GM12878 (cell line): Measurements from ENCODE around the gene SEMA5B. TPM values are rescaled to one million over a fixed set of nuclear protein-coding genes. Genes with fewer than 3 reads are reported as not detected.

Source experiments
- ATAC-seq: fragments of 200-7000 bp; cut with Tn5 transposase; 3 replicates; pipeline ENCODE4 v1.9.1; 2020; ENCODE audit warnings: mild to moderate bottlenecking, moderate library complexity
- BruUV-seq: library from RNA; stranded (reverse); fragments of 400-500 nt; replicated peaks from 2 replicates; lab custom pipeline; 2021; lab: Mats Ljungman, UMichigan
- CTCF ChIA-PET: fragments of 300-600 bp; sonication (Branson Sonifier 250); formaldehyde crosslinking; extraction: SDS; loops from one replicate; lab custom pipeline; 2021; ENCODE audit warnings: inconsistent platforms; lab: Yijun Ruan, JAX
- POLR2A ChIA-PET: fragments of 350-600 bp; formaldehyde crosslinking; extraction: SDS; loops from one replicate; lab custom pipeline; 2021; ENCODE audit warnings: inconsistent platforms; lab: Charles Lee
- RAD21 ChIA-PET: fragments of 300-600 bp; sonication (Branson Sonifier 250); formaldehyde crosslinking; loops from one replicate; lab custom pipeline; 2023; ENCODE audit warnings: antibody characterized with exemption; ENCODE audit not compliant: unreplicated experiment; lab: Charles Lee
- SMC1A ChIA-PET: fragments of 300-600 bp; sonication (Branson Sonifier 250); formaldehyde crosslinking; loops from one replicate; lab custom pipeline; 2023; ENCODE audit not compliant: unreplicated experiment, uncharacterized antibody; lab: Charles Lee
- DNase-seq: peaks from one replicate; pipeline ENCODE4 v3.0.0-alpha.2; 2011; ENCODE audit warnings: low read depth, low spot score
- FAIRE-seq: peaks from 3 replicates; lab custom pipeline; 2011; peaks lifted over from hg19 to GRCh38; lab: Jason Lieb, UNC
- H2AFZ ChIP-seq: 2 replicates; pipeline ENCODE4 v1.6.0; 2011; ENCODE audit warnings: low read depth, low read length, control low read depth; ENCODE audit not compliant: control insufficient read depth
- H3K27ac ChIP-seq: 2 replicates; pipeline ENCODE4 v1.5.1; 2011; ENCODE audit warnings: control low read depth; ENCODE audit not compliant: control insufficient read depth, insufficient read depth
- H3K27me3 ChIP-seq, 2 experiments: replicated peaks in 1 of 2; 2 replicates each; pipeline versions ENCODE4 v1.6.0 to v1.6.1; 2011; ENCODE audit warnings: low read length in 1 of 2; ENCODE audit not compliant: control insufficient read depth in 2 of 2, insufficient read depth in 2 of 2
- H3K36me3 ChIP-seq, 2 experiments: 2 replicates each; pipeline ENCODE4 v1.5.1; 2011; ENCODE audit warnings: low read length in 1 of 2; ENCODE audit not compliant: control insufficient read depth in 2 of 2, insufficient read depth in 2 of 2
- H3K4me1 ChIP-seq: 2 replicates; pipeline ENCODE4 v1.6.1; 2011; ENCODE audit warnings: mild to moderate bottlenecking, low read length, moderate library complexity, mixed read lengths; ENCODE audit not compliant: control insufficient read depth, insufficient read depth
- H3K4me2 ChIP-seq: 2 replicates; pipeline ENCODE4 v1.6.0; 2011; ENCODE audit warnings: control low read depth; ENCODE audit not compliant: control insufficient read depth, insufficient read depth
- H3K4me3 ChIP-seq: fragments of 200-600 bp; sonication (generic); 2 replicates; pipeline ENCODE4 v1.5.1; 2016
- H3K79me2 ChIP-seq: 2 replicates; pipeline ENCODE4 v1.6.0; 2011; ENCODE audit warnings: low read length; ENCODE audit not compliant: control insufficient read depth, insufficient read depth
- H3K9ac ChIP-seq: 2 replicates; pipeline ENCODE4 v1.8.0; 2011; ENCODE audit warnings: low read length, control low read depth, mixed read lengths; ENCODE audit not compliant: control insufficient read depth, insufficient read depth
- H3K9me3 ChIP-seq: replicated peaks from 3 replicates; pipeline ENCODE4 v1.5.1; 2011; ENCODE audit warnings: mild to moderate bottlenecking, low read length; ENCODE audit not compliant: control insufficient read depth, insufficient read depth
- H4K20me1 ChIP-seq: 2 replicates; pipeline ENCODE4 v1.6.0; 2011; ENCODE audit not compliant: control insufficient read depth, insufficient read depth
- BCL3 ChIP-seq: IDR thresholded peaks from 2 replicates; pipeline ENCODE4 v1.6.1; 2011; ENCODE audit warnings: borderline replicate concordance, low read depth, mild to moderate bottlenecking, moderate library complexity, low read length; ENCODE audit not compliant: insufficient read depth, poor library complexity, severe bottlenecking
- CHD1 ChIP-seq: IDR thresholded peaks from 2 replicates; pipeline ENCODE4 v1.6.1; 2012; ENCODE audit warnings: low read depth, low read length, improper control_type of control experiment
- FOXM1 ChIP-seq: IDR thresholded peaks from 2 replicates; pipeline ENCODE4 v1.6.1; 2012; ENCODE audit warnings: low read depth, mild to moderate bottlenecking, inconsistent platforms, low read length, moderate library complexity
- HDAC2 ChIP-seq: fragments of 200-600 bp; sonication (generic); IDR thresholded peaks from 2 replicates; pipeline ENCODE4 v1.6.1; 2017
- IRF4 ChIP-seq: IDR thresholded peaks from 2 replicates; pipeline ENCODE4 v1.6.1; 2011; ENCODE audit warnings: low read depth, low read length
- MTA2 ChIP-seq: fragments of 450-650 bp; IDR thresholded peaks from 2 replicates; pipeline ENCODE4 v1.6.1; 2016; ENCODE audit warnings: low read depth, mild to moderate bottlenecking, moderate library complexity
- NFYB ChIP-seq: IDR thresholded peaks from 2 replicates; pipeline ENCODE4 v1.6.1; 2011; ENCODE audit warnings: low read depth, mild to moderate bottlenecking, low read length, improper control_type of control experiment, moderate library complexity; ENCODE audit not compliant: insufficient read depth
- PAX8 ChIP-seq: fragments of 450-650 bp; IDR thresholded peaks from 2 replicates; pipeline ENCODE4 v1.6.1; 2017; ENCODE audit warnings: mild to moderate bottlenecking, moderate library complexity
- RB1 ChIP-seq: fragments of 450-650 bp; formaldehyde crosslinking; IDR thresholded peaks from 2 replicates; pipeline ENCODE4 v1.6.1; 2017; ENCODE audit warnings: mild to moderate bottlenecking, borderline replicate concordance
- RELA ChIP-seq: fragments of 450-650 bp; IDR thresholded peaks from 2 replicates; pipeline ENCODE4 v1.8.0; 2014; ENCODE audit warnings: borderline replicate concordance; ENCODE audit not compliant: partially characterized antibody
- SIN3A ChIP-seq: IDR thresholded peaks from 2 replicates; pipeline ENCODE4 v1.6.1; 2012; ENCODE audit warnings: low read depth, low read length, improper control_type of control experiment
- SUPT20H ChIP-seq: IDR thresholded peaks from 2 replicates; pipeline ENCODE4 v1.6.1; 2011; ENCODE audit warnings: low read depth, mild to moderate bottlenecking, low read length, moderate library complexity, borderline replicate concordance; ENCODE audit not compliant: control insufficient read depth
- TAF1 ChIP-seq: IDR thresholded peaks from 2 replicates; pipeline ENCODE4 v1.6.1; 2011; ENCODE audit warnings: mild to moderate bottlenecking, low read depth, low read length, borderline replicate concordance
- YBX1 ChIP-seq: fragments of 450-650 bp; IDR thresholded peaks from 2 replicates; pipeline ENCODE4 v1.6.1; 2016; ENCODE audit warnings: antibody characterized with exemption
- WGBS: methylation state at CpG from one replicate; pipeline ENCODE4 v1.1.6; 2016; ENCODE audit warnings: low lambda C conversion rate; ENCODE audit not compliant: insufficient replicate concordance, insufficient coverage; ENCODE audit errors: missing lambda C conversion rate; 5-methylcytosine and 5-hydroxymethylcytosine counted together
- in situ Hi-C: fragments of 300-500 bp; cut with MboI; formaldehyde crosslinking; loops from 9 replicates; pipeline ENCODE4 v1.14.3; 2018; ENCODE audit warnings: mixed read lengths
- intact Hi-C: fragments of 100-400 bp; cut with micrococcal nuclease; formaldehyde crosslinking; loops from one replicate; pipeline ENCODE4 v1.14.2; 2022; ENCODE audit not compliant: unreplicated experiment
- polyA plus RNA-seq, 11 experiments: library from polyadenylated mRNA; depleted of rRNA in 4 of 11; unstranded in 6 of 11; stranded (reverse) in 5 of 11; fragments of >200 nt; fragmentation: Nextera tagmentation in 4 of 11; fragmentation: Illumina TruSeq in 1 of 11; extraction: Ambion mirVana in 4 of 11; extraction: Trizol in 1 of 11; gene quantifications; 1 replicate in 1 of 11; 2 replicates in 10 of 11; pipeline versions ENCODE4 v1.2.1 to v1.2.3, GENCODE V29; 2011 to 2016; ENCODE audit warnings: inconsistent platforms in 2 of 11, missing spikeins in 2 of 11, low read depth in 1 of 11
- total RNA-seq, 4 experiments: library from RNA; depleted of rRNA in 3 of 4; stranded (reverse); fragments of >200 nt in 3 of 4; fragmentation: Illumina TruSeq in 1 of 4; extraction: Trizol in 1 of 4; gene quantifications; 2 replicates each; pipeline versions ENCODE4 v1.2.1 to v1.2.3, GENCODE V29; 2013 to 2021
- TF ChIP-seq, protein P1 (sequence below): fragments of 450-650 bp; IDR thresholded peaks from 2 replicates; pipeline ENCODE4 v1.6.1; 2017; ENCODE audit warnings: mild to moderate bottlenecking, moderate library complexity
- TF ChIP-seq, protein P2 (sequence below): fragments of 450-650 bp; IDR thresholded peaks from 2 replicates; pipeline ENCODE4 v1.6.1; 2017; ENCODE audit warnings: antibody characterized with exemption, mild to moderate bottlenecking, moderate library complexity

Gene SEMA5B
- total and polyA plus RNA-seq, 10 of the 15 experiments (the other 5 are each of a cell fraction or from before 2014, with no cell fraction given): 0.05 TPM; not detected in 9

GRCh38 chr3:122886251-122886650 is 141.3 kb downstream of the SEMA5B start:
- in situ Hi-C loops: no loop called here
- Histone ChIP-seq H3K79me2 (no peaks in the 10 kb centered on the region), H3K4me2 (no peak overlapping the region), H4K20me1 (no peaks in the 10 kb centered on the region), H3K4me3 (no peak overlapping the region), H3K36me3 (no peaks in the 10 kb centered on the region), H3K9ac (no peak overlapping the region), H3K27me3 (no peaks in the 10 kb centered on the region), H3K27ac (no peak overlapping the region), H3K9me3 (no peaks in the 10 kb centered on the region)
- WGBS: 94% methylated on average over 4 of the region's 4 CpGs
- DNase-seq (no peak), FAIRE-seq (no peak), ATAC-seq (no peak)
- ChIA-PET POLR2A (no interaction called here), CTCF (no interaction called here), RAD21 (interaction anchor here (1.0 kb wide), 1 partner anchor 10 kb away, joined by 3 read pairs; no protein-coding TSS in a partner anchor)
- intact Hi-C loops: no loop called here
- no TSS peak for BruUV-seq
- no peak for TF ChIP-seq PAX8
- TF ChIP-seq, protein P1, sequence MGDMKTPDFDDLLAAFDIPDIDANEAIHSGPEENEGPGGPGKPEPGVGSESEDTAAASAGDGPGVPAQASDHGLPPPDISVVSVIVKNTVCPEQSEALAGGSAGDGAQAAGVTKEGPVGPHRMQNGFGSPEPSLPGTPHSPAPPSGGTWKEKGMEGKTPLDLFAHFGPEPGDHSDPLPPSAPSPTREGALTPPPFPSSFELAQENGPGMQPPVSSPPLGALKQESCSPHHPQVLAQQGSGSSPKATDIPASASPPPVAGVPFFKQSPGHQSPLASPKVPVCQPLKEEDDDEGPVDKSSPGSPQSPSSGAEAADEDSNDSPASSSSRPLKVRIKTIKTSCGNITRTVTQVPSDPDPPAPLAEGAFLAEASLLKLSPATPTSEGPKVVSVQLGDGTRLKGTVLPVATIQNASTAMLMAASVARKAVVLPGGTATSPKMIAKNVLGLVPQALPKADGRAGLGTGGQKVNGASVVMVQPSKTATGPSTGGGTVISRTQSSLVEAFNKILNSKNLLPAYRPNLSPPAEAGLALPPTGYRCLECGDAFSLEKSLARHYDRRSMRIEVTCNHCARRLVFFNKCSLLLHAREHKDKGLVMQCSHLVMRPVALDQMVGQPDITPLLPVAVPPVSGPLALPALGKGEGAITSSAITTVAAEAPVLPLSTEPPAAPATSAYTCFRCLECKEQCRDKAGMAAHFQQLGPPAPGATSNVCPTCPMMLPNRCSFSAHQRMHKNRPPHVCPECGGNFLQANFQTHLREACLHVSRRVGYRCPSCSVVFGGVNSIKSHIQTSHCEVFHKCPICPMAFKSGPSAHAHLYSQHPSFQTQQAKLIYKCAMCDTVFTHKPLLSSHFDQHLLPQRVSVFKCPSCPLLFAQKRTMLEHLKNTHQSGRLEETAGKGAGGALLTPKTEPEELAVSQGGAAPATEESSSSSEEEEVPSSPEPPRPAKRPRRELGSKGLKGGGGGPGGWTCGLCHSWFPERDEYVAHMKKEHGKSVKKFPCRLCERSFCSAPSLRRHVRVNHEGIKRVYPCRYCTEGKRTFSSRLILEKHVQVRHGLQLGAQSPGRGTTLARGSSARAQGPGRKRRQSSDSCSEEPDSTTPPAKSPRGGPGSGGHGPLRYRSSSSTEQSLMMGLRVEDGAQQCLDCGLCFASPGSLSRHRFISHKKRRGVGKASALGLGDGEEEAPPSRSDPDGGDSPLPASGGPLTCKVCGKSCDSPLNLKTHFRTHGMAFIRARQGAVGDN: no peak
- no peak for TF ChIP-seq RELA
- TF ChIP-seq RB1: no peak
- TF ChIP-seq YBX1: no peak
- no peak for TF ChIP-seq CHD1
- TF ChIP-seq NFYB: no peak
- TF ChIP-seq, protein P2, sequence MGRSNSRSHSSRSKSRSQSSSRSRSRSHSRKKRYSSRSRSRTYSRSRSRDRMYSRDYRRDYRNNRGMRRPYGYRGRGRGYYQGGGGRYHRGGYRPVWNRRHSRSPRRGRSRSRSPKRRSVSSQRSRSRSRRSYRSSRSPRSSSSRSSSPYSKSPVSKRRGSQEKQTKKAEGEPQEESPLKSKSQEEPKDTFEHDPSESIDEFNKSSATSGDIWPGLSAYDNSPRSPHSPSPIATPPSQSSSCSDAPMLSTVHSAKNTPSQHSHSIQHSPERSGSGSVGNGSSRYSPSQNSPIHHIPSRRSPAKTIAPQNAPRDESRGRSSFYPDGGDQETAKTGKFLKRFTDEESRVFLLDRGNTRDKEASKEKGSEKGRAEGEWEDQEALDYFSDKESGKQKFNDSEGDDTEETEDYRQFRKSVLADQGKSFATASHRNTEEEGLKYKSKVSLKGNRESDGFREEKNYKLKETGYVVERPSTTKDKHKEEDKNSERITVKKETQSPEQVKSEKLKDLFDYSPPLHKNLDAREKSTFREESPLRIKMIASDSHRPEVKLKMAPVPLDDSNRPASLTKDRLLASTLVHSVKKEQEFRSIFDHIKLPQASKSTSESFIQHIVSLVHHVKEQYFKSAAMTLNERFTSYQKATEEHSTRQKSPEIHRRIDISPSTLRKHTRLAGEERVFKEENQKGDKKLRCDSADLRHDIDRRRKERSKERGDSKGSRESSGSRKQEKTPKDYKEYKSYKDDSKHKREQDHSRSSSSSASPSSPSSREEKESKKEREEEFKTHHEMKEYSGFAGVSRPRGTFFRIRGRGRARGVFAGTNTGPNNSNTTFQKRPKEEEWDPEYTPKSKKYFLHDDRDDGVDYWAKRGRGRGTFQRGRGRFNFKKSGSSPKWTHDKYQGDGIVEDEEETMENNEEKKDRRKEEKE: no peak
- TF ChIP-seq IRF4: no peak
- TF ChIP-seq SUPT20H: no peak
- TF ChIP-seq FOXM1: no peak
- no peak for TF ChIP-seq SIN3A
- TF ChIP-seq MTA2: no peak
- TF ChIP-seq BCL3: no peak
- TF ChIP-seq TAF1: no peak
- no peak for TF ChIP-seq HDAC2
- TF ChIP-seq, all 136 proteins: peak for 0
- H3K4me1 ChIP-seq: peaks cover 3% of the 10 kb centered on the region
- SMC1A ChIA-PET: interaction anchor here (0.9 to 1.2 kb wide), 2 partner anchors 15 to 17 kb away, joined by 3 to 4 read pairs; no protein-coding TSS in a partner anchor
- no peak overlapping the region for H2AFZ ChIP-seq
